Transverse colon (tissue), 4 donors: ENCODE results near the gene LACTB. TPM values are rescaled to one million over a fixed set of nuclear protein-coding genes. Genes with fewer than 3 reads are reported as not detected.
A peak's percentile ranks its signal among the peaks of the same experiment; 100 is the strongest.

Experiments
- DNase-seq: peaks from one replicate; pipeline ENCODE4 v3.0.0-alpha.2; 2019
- H3K27ac ChIP-seq, 4 donors: fragments of 200-600 bp; sonication (generic); 2 replicates each; pipeline ENCODE4 v1.5.1; 2016 to 2018; ENCODE audit warnings: inconsistent platforms in 4 of 4
- H3K27me3 ChIP-seq: fragments of 200-600 bp; sonication (generic); 2 replicates; pipeline ENCODE4 v1.5.1; 2017; ENCODE audit warnings: inconsistent platforms
- H3K36me3 ChIP-seq, 4 donors: fragments of 200-600 bp; sonication (generic); 2 replicates each; pipeline ENCODE4 v1.5.1; 2017 to 2019; ENCODE audit warnings: inconsistent platforms in 4 of 4
- H3K4me1 ChIP-seq, 4 donors: fragments of 200-600 bp; sonication (generic); 2 replicates each; pipeline ENCODE4 v1.5.1; 2017 to 2020; ENCODE audit warnings: inconsistent platforms in 4 of 4
- H3K4me3 ChIP-seq, 4 donors: fragments of 200-600 bp; sonication (generic); 1 replicate in 1 of 4; 2 replicates in 3 of 4; pipeline versions ENCODE4 v1.5.1 to v1.6.1; 2017 to 2019; ENCODE audit warnings: inconsistent platforms in 4 of 4
- H3K9me3 ChIP-seq, 2 donors: fragments of 200-600 bp; sonication (generic); 2 replicates each; pipeline ENCODE4 v1.5.1; 2017 to 2019; ENCODE audit warnings: inconsistent platforms in 2 of 2
- EP300 ChIP-seq: sonication (generic); formaldehyde crosslinking; IDR thresholded peaks from one replicate; pipeline ENCODE4 v1.6.1; 2017; ENCODE audit warnings: antibody characterized with exemption, low read depth
- POLR2A ChIP-seq: fragments of 450-650 bp; IDR thresholded peaks from one replicate; pipeline ENCODE4 v1.6.1; 2016; ENCODE audit warnings: antibody characterized with exemption, mild to moderate bottlenecking, moderate library complexity
- POLR2AphosphoS5 ChIP-seq, 3 donors: sonication (generic); formaldehyde crosslinking; IDR thresholded peaks; one replicate each; pipeline ENCODE4 v1.6.1; 2016; ENCODE audit warnings: antibody characterized with exemption in 3 of 3
- WGBS, 2 donors: methylation state at CpG; one replicate each; pipeline ENCODE4 v1.1.5; 2018; ENCODE audit warnings: low coverage in 1 of 2; 5-methylcytosine and 5-hydroxymethylcytosine counted together
- in situ Hi-C, 4 donors: fragments of 200-750 bp; cut with MboI; loops; one replicate each; pipeline versions ENCODE4 v1.15.0 to v1.15.1; 2017; ENCODE audit warnings: low sequenced_read_pairs in 3 of 4, low pct_ligation_motif_present in 1 of 4, low pct_unique_long_range_greater_than_20kb in 1 of 4
- intact Hi-C: fragments of 100-400 bp; cut with DNase I; formaldehyde crosslinking; loops from one replicate; pipeline ENCODE4 v1.15.1; 2023; ENCODE audit warnings: low total_unique reads
- total RNA-seq, 4 donors: library from RNA; depleted of rRNA; stranded (reverse); fragments of >200 nt; gene quantifications; one replicate each; pipeline ENCODE4 v1.1.0, GENCODE V29; 2016
- TF ChIP-seq, protein P1 (sequence below), 5 experiments: fragments of 200-600 bp in 3 of 5; fragments of 450-650 bp in 2 of 5; sonication (generic) in 3 of 5; IDR thresholded peaks; 1 replicate in 2 of 5; 2 replicates in 3 of 5; pipeline ENCODE4 v1.5.1; 2016 to 2017; ENCODE audit warnings: antibody characterized with exemption in 5 of 5, inconsistent platforms in 3 of 5, mild to moderate bottlenecking in 2 of 5, moderate library complexity in 1 of 5

Gene LACTB
- total RNA-seq, 4 donors from 2014 or later, result 6.7 to 20.6 (median 19.6) TPM

DNA sequence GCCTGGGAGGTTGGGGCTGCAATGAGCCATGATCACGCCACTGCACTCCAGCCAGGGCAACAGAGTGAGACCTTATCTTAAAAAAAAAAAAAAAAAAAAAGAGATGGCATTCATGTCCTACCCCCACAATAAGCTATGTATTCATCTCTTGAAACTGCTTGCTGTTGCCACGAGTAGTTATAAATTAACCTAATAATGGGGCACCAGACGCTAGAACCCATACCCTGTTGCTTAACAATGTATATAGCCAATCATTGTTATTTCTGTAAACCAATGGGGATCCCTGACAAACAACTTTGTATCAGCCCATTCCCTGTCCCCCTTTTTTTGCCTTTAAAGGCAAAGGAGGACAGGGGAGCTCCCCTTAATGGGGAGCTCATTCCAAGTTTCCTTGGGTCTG is 2.8 kb upstream of the LACTB start:
- Histone ChIP-seq H3K9me3 (peaks cover 8 to 10% of the 10 kb centered on the region in 2 donors), H3K36me3 (no peaks in the 10 kb centered on the region), H3K4me1 (peaks cover 0 to 13% (median 4%) of the 10 kb centered on the region in 4 donors), H3K27ac (no peak overlapping the region), H3K27me3 (no peaks in the 10 kb centered on the region), H3K4me3 (no peak overlapping the region)
- intact Hi-C loops, result no loop called here
- TF ChIP-seq POLR2A (no peak), POLR2AphosphoS5 (IDR thresholded peaks at IDR 0.05) (no peak), EP300 (no peak)
- TF ChIP-seq, protein P1, sequence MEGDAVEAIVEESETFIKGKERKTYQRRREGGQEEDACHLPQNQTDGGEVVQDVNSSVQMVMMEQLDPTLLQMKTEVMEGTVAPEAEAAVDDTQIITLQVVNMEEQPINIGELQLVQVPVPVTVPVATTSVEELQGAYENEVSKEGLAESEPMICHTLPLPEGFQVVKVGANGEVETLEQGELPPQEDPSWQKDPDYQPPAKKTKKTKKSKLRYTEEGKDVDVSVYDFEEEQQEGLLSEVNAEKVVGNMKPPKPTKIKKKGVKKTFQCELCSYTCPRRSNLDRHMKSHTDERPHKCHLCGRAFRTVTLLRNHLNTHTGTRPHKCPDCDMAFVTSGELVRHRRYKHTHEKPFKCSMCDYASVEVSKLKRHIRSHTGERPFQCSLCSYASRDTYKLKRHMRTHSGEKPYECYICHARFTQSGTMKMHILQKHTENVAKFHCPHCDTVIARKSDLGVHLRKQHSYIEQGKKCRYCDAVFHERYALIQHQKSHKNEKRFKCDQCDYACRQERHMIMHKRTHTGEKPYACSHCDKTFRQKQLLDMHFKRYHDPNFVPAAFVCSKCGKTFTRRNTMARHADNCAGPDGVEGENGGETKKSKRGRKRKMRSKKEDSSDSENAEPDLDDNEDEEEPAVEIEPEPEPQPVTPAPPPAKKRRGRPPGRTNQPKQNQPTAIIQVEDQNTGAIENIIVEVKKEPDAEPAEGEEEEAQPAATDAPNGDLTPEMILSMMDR (IDR thresholded peaks at IDR 0.05), result no peak
- in situ Hi-C loops, result no loop called here
- no peak for DNase-seq
- WGBS, 2 donors, result 63 to 89% methylated on average over 3 of the region's 3 CpGs

- in situ Hi-C loops (no loop called here), intact Hi-C loops (no loop called here)
- 1 to 2% methylated on average over 7 to 36 of the region's 59 CpGs for WGBS, 2 donors
- Histone ChIP-seq H3K27me3 (no peaks in the 10 kb centered on the region), H3K36me3 (peaks cover 0 to 6% (median 0%) of the 10 kb centered on the region in 4 donors), H3K4me1 (peaks cover 0 to 13% (median 4%) of the 10 kb centered on the region in 4 donors), H3K4me3 (peak overlapping the region; percentile 83 to 99 (median 91)), H3K9me3 (peaks cover 8 to 10% of the 10 kb centered on the region in 2 donors), H3K27ac (peak overlapping the region; percentile 95 to 98 (median 97))
- peak; percentile 96 for DNase-seq
- TF ChIP-seq POLR2AphosphoS5 (IDR thresholded peaks at IDR 0.05), result peak; percentile 32 to 66 (median 45)
- TF ChIP-seq EP300, result no peak
- no peak for TF ChIP-seq POLR2A
- TF ChIP-seq, protein P1 (IDR thresholded peaks at IDR 0.05), result peak in 4 of 5 experiments; percentile 17 to 53 (median 30)
Observed at GRCh38 chr15:63122002-63122875, 578 bp downstream of the LACTB start.

GRCh38 chr15:63124506-63124905 is 2.8 kb downstream of the LACTB start:
- Histone ChIP-seq H3K36me3 (peaks cover 0 to 22% (median 4%) of the 10 kb centered on the region in 4 donors), H3K4me3 (no peak overlapping the region), H3K9me3 (peaks cover 1 to 4% of the 10 kb centered on the region in 2 donors), H3K27ac (no peak overlapping the region), H3K27me3 (no peaks in the 10 kb centered on the region), H3K4me1 (peaks cover 0 to 13% (median 4%) of the 10 kb centered on the region in 4 donors)
- WGBS, 2 donors, result 97 to 100% methylated on average over 2 to 9 of the region's 9 CpGs
- TF ChIP-seq, protein P1 (IDR thresholded peaks at IDR 0.05), result no peak
- no peak for TF ChIP-seq EP300
- TF ChIP-seq POLR2A, result no peak
- no peak for TF ChIP-seq POLR2AphosphoS5 (IDR thresholded peaks at IDR 0.05)
- intact Hi-C loops, result no loop called here
- in situ Hi-C loops, result no loop called here
- DNase-seq, result no peak

DNA sequence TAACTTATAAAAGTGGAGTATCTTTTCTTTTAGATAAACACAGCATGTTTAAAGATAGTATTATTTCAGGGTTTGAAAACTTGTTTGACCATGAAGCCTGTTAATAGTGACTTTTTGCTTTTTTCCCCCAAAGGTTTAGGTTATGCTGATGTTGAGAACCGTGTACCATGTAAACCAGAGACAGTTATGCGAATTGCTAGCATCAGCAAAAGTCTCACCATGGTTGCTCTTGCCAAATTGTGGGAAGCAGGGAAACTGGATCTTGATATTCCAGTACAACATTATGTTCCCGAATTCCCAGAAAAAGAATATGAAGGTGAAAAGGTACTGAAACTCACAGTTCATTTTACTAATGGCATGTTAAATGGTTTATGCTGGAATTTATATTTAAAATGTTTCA is 5.1 kb downstream of the LACTB start:
- Histone ChIP-seq H3K9me3 (no peaks in the 10 kb centered on the region), H3K27ac (no peak overlapping the region), H3K27me3 (no peaks in the 10 kb centered on the region), H3K36me3 (peaks cover 0 to 40% (median 8%) of the 10 kb centered on the region in 4 donors), H3K4me3 (no peak overlapping the region), H3K4me1 (peaks cover 0 to 8% (median 4%) of the 10 kb centered on the region in 4 donors)
- 77 to 89% methylated on average over 3 of the region's 3 CpGs for WGBS, 2 donors
- intact Hi-C loops (no loop called here), in situ Hi-C loops (no loop called here)
- no peak for DNase-seq
- TF ChIP-seq POLR2AphosphoS5 (IDR thresholded peaks at IDR 0.05) (no peak), EP300 (no peak), POLR2A (no peak)
- TF ChIP-seq, protein P1 (IDR thresholded peaks at IDR 0.05), result no peak
